ENCODE results near the gene RFT1.

RFT1 gene

DNA sequence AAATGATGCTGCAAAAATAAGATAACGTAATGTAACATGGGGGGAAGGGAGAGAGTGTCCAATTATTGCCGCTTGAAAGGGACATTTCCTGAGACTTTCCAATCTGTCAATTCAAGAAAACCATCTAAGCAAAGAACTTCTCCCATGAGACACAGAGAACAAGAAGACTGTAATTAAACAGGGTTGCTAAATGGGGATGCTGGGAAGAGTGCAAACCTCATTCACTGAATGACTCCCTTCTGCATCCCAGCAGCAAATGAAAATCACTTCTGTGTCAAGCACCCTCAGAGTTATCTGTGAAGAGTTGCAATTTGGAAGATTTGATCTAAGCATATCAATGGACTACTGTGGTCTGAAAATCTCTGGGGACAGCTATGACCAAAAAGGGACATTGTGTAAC is 3.6 kb downstream of the RFT1 start:
- DNase-seq (ENCODE audit: low spot score) = no peak

GRCh38 chr3:53123953-53124352 is 6.3 kb downstream of the RFT1 start:
- DNase-seq (ENCODE audit: low spot score) = no peak

DNA sequence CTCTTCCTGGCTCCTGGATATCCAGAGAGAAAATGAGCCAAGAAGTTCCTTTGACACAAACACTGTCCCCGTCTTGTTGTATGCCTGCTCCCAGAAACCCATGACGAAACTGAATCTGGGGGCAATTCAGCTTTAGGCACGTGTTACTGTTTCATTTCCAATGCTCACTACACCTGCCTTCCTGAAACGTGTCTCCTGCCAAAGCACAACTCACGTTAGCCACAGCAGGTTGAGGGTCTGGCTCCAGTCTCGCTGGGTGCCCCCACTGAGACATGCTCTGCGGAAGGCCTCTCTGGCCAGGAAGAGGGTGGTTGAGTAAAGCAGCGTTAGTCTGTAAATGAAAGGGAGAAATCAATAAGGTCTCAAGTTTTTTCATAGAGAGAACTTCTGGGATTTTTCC is 6.7 kb downstream of the RFT1 start:
- no peak for DNase-seq (ENCODE audit: low spot score)

GRCh38 chr3:53122933-53123305 is 7.3 kb downstream of the RFT1 start:
- no peak for DNase-seq (ENCODE audit: low spot score)

DNA sequence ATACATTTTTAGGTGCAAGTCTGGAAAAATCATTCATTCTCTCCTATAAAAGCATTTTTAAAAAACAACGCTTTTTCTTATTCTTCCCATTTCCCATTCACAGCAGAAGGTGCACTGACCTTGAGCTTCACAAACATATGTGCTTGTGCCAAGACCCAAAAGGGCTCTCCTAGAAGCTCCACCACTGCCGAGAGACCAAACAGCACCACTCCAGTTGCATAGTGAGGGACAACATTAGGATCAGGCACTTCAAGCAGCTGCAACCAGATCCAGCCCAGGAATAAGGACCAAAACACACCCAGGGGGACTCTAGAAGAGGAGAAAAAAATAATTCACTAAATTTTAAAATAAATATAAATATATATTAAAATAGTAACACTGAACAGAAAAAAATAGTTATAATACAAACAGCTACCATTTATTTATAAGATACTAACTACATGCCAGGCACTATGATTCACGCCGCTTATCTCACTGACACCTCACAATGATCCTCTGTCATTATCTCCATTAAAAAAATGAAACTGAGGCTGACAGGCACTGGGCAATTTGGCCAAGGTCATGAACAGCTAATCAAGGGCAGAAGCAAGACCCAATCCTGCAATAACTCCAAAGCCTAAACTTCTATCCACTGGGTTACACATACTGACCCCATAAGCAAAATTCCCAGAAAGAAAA is 7.8 kb downstream of the RFT1 start:
- DNase-seq (ENCODE audit: low spot score) = no peak

DNA sequence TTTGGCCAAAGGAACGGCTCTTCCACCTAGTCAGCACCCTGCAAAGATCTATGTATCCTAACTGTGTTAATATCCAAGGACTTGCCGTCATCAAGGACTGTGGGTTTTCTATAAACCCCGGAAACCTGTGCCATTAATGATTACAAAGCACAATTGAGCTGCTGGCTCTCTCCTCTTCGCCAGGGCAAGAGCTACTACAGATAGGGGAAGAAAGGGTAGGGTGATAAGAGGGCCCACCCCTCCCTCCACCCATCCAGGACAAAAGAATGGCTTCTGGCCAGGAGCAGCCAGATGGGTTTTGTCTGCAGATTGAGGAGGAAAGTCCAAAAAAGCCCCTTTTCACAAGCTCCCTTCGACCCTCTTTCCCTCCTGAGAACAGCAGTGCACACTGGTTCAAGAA is 9.9 kb downstream of the RFT1 start:
- DNase-seq (ENCODE audit: low spot score) = no peak

DNA sequence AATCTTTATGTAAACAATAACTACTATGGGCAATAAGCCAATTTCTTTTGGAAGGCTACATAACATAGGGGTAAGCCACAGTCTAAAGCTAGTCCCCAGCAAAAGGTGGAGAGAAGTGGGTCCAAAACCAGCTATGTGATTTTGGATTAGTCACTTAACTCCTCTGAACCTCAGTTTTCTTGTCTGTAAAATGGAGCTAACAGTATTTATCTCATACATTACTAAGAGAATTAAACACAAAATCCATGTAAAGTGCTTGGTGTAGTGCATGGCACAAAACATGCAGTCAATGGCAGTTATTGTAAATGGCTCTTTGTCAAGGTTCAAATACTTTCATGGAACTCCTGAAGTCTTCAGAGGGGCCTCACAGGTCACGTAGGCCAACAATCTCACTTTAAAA is 13.3 kb downstream of the RFT1 start:
- DNase-seq (ENCODE audit: low spot score) = no peak

DNA sequence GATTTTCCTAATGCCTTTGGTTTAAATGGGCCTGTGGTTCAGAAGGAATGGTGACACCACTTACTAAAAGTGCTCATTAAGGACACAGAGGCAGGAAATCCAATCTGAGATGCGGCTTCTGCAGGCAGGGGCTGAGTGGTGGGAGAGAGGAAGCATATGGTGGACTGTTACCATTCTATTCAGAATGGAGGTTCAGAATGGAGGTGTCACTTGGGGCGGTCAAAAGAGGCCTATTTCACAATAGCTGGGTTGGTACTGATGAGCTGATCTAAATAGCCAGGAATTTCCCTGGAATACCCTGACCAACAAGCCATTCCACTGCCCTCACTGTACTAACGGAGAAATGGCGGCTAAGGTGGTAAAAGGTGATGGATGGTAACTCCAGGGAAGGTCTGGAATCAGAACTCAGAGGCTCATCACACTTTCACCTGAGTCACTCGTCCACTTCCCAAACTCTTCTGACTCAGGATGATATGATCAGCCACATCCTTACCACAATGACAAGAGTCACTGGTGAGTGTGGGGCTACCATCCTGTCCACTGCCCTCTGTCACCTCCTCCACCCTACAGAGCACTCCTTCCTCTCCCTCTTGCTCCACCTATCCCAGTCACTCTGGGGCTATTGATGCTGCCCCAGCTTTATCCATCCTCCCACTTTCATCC is 15.7 kb downstream of the RFT1 start:
- no peak for DNase-seq (ENCODE audit: low spot score)

GRCh38 chr3:53114011-53114400 is 16.2 kb downstream of the RFT1 start:
- peak; percentile 67 for DNase-seq (ENCODE audit: low spot score)

DNA sequence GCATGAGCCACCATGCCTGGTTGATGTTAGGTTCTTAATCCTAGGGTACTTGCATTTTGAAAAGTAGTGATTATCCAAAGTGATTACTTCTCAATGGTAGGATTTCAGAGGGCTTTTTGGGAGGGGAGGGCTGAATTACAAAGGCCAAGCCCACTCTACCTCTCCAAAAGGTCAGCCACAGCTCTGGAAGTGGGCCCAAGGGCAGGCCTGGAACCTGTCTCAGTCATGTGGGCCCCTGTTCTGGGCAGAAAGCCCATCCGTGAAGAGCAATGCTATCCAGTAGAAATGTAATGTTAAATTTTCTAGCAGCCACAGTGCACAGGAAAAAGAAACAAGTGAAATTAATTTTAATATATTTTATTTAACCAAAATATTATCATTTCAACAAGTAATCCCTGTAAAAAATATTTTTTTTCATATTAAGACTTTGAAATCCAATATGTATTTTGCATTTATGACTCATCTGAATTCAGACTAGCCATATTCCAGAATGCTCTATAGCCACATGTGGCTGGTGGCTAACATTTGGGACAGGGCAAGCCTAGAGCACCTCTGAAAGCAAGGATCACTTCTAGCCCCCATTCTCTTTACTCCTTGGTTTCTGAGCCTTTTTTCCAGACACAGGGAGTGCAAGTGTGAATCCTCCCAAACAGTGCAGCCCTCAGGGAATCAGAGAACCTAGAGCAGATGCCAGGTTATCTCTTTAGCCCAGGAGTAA is 16.8 kb downstream of the RFT1 start:
- DNase-seq (ENCODE audit: low spot score) = no peak

- no peak for DNase-seq (ENCODE audit: low spot score)
These were observed 18.4 kb downstream of the RFT1 start for GRCh38 chr3:53111822-53112221.

GRCh38 chr3:53109891-53110771 is 20.1 kb downstream of the RFT1 start:
- no peak for DNase-seq (ENCODE audit: low spot score)

- no peak for DNase-seq (ENCODE audit: low spot score)
These were observed 21.0 kb downstream of the RFT1 start for GRCh38 chr3:53109190-53109589.

DNA sequence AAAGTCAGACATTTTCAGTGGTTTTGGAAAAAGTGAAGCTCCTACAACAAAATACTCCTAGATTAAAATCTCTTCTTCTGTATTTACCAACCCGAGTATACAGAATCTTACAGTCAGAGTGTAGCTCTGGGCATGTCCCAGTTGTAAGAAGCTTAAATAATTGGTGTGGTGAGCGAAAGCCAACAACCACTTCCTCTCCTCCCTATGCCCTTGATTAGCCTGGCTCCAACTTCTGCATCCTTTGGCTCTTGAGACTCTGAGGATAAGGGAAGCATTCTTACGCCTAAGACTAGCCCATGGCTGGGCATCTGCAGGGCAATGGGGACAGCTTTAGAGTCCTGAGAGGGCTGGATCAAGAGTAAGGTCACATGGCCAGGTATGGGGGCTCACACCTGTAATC is 25.5 kb downstream of the RFT1 start:
- no peak for DNase-seq (ENCODE audit: low spot score)

- no peak for DNase-seq (ENCODE audit: low spot score)
These were observed 26.6 kb downstream of the RFT1 start for GRCh38 chr3:53103397-53104296.

- DNase-seq (ENCODE audit: low spot score) = no peak
These were observed 27.6 kb downstream of the RFT1 start for GRCh38 chr3:53102601-53103147.

DNA sequence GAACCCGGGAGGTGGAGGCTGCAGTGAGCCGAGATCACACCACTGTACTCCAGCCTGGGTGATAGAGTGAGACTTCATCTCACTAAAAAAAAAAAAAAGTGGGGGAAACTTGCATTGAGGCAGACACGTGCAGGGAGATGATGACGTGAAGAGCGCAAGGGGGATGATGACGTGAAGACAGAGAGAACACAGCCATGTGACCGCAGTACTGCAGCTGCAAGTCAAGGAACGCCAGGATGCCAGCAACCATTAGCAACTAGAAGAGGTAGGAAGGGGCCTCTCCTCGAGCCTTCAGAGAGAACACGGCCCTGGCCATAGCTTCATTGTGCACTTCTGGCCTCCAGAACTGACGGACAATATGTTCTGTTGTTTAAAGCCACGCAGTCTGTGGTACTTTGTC is 28.3 kb downstream of the RFT1 start:
- no peak for DNase-seq (ENCODE audit: low spot score)

DNA sequence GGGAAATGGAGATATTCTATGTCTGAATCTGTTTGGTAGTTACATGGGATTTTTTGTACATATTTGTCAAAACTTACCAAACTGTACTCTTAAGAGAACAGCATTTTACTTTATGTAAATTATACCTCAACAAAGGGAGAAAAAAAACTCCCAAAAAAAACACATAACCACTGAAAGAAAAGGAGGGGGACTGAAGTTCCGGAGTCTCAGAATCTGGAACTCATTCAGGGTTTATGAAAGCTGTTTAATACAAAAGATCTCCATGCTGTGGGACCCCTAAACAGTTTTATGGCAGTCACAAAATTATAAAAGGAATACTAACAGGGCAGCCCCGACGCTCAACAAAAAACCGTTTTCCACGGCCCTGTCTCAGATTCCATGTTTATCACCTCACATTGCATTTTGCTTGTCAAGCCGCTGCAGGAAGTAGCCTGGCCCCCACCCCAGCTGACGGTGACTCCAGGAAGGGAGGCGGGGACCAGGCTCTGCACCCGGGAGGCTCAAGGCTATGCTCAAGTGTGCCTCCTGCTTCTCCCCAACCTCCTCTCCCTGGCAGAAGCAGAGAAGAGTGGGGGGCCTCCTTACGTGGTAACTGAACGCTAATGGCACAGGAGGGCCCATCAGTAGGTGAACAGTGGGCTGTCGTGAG is 29.3 kb downstream of the RFT1 start:
- DNase-seq (ENCODE audit: low spot score) = no peak

DNA sequence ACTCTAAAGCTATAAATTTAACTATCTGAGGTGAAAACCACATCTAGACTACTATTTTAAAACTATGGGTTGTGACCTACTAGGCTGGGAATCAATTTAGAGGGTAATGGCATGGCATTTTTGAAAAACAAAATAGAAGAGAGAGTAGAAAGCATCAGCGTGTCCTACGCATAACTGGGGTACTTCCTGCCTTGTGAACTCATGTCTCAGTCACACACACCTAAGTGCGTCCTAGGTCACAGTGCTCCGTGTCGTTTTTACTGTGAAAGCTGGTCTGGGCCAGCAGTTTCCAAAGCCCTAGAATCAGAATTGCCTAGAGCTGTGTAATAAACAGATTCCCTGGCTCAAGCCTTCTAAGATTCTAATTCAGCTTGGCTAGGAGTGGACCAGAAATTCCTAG is 32.3 kb downstream of the RFT1 start:
- DNase-seq (ENCODE audit: low spot score) = no peak

- no peak for DNase-seq (ENCODE audit: low spot score)
These were observed 37.3 kb downstream of the RFT1 start for GRCh38 chr3:53092942-53093341.

All from SK-N-DZ (cell line).